Measurements from ENCODE around the gene HECTD2.

- TF ChIP-seq CTCF (conservative IDR thresholded peaks at IDR 0.05 in 1 of 2, IDR thresholded peaks at IDR 0.05 in 1 of 2; ENCODE audit: extremely low read depth in 1 of 2, insufficient read depth in 1 of 2, low read depth in 1 of 2, low read length in 2 of 2) (no peak), EZH2 (IDR thresholded peaks at IDR 0.05; ENCODE audit: borderline replicate concordance, low read length) (no peak)
Observed at GRCh38 chr10:91541481-91541880, 131.3 kb downstream of the HECTD2 start.
